Endothelial cell of umbilical vein (primary cell): Measurements from ENCODE around the gene MROH7. TPM values are rescaled to one million over a fixed set of nuclear protein-coding genes. Genes with fewer than 3 reads are reported as not detected.

Experiments
- BruUV-seq: library from RNA; stranded (reverse); fragments of 400-500 nt; replicated peaks from 2 replicates; lab custom pipeline; 2021; lab: Mats Ljungman, UMichigan
- CTCF ChIA-PET: fragments of 300-600, 350-600 bp; sonication (Branson Sonifier 250); formaldehyde crosslinking; loops from one replicate; lab custom pipeline; 2021; ENCODE audit warnings: antibody characterized with exemption, inconsistent platforms; lab: Charles Lee
- POLR2A ChIA-PET: fragments of 300-600, 350-600 bp; sonication (Branson Sonifier 250); formaldehyde crosslinking; loops from one replicate; lab custom pipeline; 2021; ENCODE audit warnings: antibody characterized with exemption, inconsistent platforms; lab: Charles Lee
- DNase-seq: peaks from one replicate; pipeline ENCODE4 v3.0.0-alpha.2; 2011; ENCODE audit warnings: low read depth, low spot score
- FAIRE-seq: peaks from 2 replicates; lab custom pipeline; 2011; peaks lifted over from hg19 to GRCh38; lab: Jason Lieb, UNC
- H2AFZ ChIP-seq: 2 replicates; pipeline ENCODE4 v1.6.0; 2012; ENCODE audit warnings: low read depth, low read length, control low read depth, inconsistent platforms
- H3K27ac ChIP-seq: 2 replicates; pipeline ENCODE4 v1.5.1; 2011; ENCODE audit warnings: low read depth, mild to moderate bottlenecking, control low read depth, low read length, moderate library complexity; ENCODE audit not compliant: insufficient read depth
- H3K27me3 ChIP-seq, 2 experiments: 2 replicates each; pipeline versions ENCODE4 v1.6.0 to v1.6.1; 2011; ENCODE audit warnings: low read length in 2 of 2, mixed read lengths in 1 of 2; ENCODE audit not compliant: control insufficient read depth in 2 of 2, insufficient read depth in 2 of 2
- H3K36me3 ChIP-seq, 2 experiments: 2 replicates in 1 of 2; 3 replicates in 1 of 2; pipeline ENCODE4 v1.5.1; 2011; ENCODE audit warnings: low read length in 2 of 2, mild to moderate bottlenecking in 1 of 2, moderate library complexity in 1 of 2; ENCODE audit not compliant: control insufficient read depth in 2 of 2, insufficient read depth in 2 of 2; ENCODE audit errors: extremely low read depth in 1 of 2
- H3K4me1 ChIP-seq: 3 replicates; pipeline ENCODE4 v1.5.1; 2011; ENCODE audit warnings: mild to moderate bottlenecking, low read length; ENCODE audit not compliant: control insufficient read depth, insufficient read depth; ENCODE audit errors: extremely low read depth
- H3K4me2 ChIP-seq: 2 replicates; pipeline ENCODE4 v1.6.1; 2011; ENCODE audit warnings: low read length, control low read depth, mixed read lengths; ENCODE audit not compliant: insufficient read depth
- H3K4me3 ChIP-seq, 3 experiments: fragments of 200-600 bp in 1 of 3; sonication (generic), shearing (Covaris generic) in 1 of 3; replicated peaks in 1 of 3; 2 replicates each; pipeline ENCODE4 v1.5.1; 2011 to 2016; ENCODE audit warnings: control low read depth in 3 of 3, low read length in 3 of 3, mild to moderate bottlenecking in 2 of 3, inconsistent platforms in 1 of 3, low read depth in 1 of 3, moderate library complexity in 1 of 3; ENCODE audit not compliant: insufficient read depth in 1 of 3
- H3K79me2 ChIP-seq: 2 replicates; pipeline ENCODE4 v1.6.0; 2012; ENCODE audit warnings: low read length, inconsistent platforms; ENCODE audit not compliant: control insufficient read depth, insufficient read depth
- H3K9ac ChIP-seq: replicated peaks from 2 replicates; pipeline ENCODE3; 2011; ENCODE audit warnings: low read length, control low read depth; ENCODE audit not compliant: insufficient read depth; ENCODE audit errors: extremely low read depth
- H3K9me1 ChIP-seq: replicated peaks from 3 replicates; pipeline ENCODE4 v1.6.0; 2011; ENCODE audit warnings: mild to moderate bottlenecking, low read length; ENCODE audit not compliant: control insufficient read depth, insufficient read depth; ENCODE audit errors: extremely low read depth
- H3K9me3 ChIP-seq: replicated peaks from 2 replicates; pipeline ENCODE4 v1.5.1; 2012; ENCODE audit warnings: low read length, inconsistent platforms; ENCODE audit not compliant: control insufficient read depth, insufficient read depth
- H4K20me1 ChIP-seq: replicated peaks from 2 replicates; pipeline ENCODE3; 2011; ENCODE audit warnings: mild to moderate bottlenecking, low read length; ENCODE audit not compliant: control insufficient read depth, insufficient read depth; ENCODE audit errors: extremely low read depth
- EZH2 ChIP-seq: IDR thresholded peaks from 2 replicates; pipeline ENCODE4 v1.6.1; 2012; ENCODE audit warnings: borderline replicate concordance, low read depth, mild to moderate bottlenecking, moderate library complexity, low read length, inconsistent platforms; ENCODE audit not compliant: severe bottlenecking
- FOS ChIP-seq: IDR thresholded peaks from 2 replicates; pipeline ENCODE4 v1.6.1; 2011; ENCODE audit warnings: mild to moderate bottlenecking, low read length, moderate library complexity, borderline replicate concordance; ENCODE audit not compliant: insufficient read depth
- GATA2 ChIP-seq: IDR thresholded peaks from 2 replicates; pipeline ENCODE4 v1.7.0; 2011; ENCODE audit warnings: low read depth, mild to moderate bottlenecking, moderate library complexity, mixed read lengths, low read length; ENCODE audit not compliant: insufficient read length, insufficient read depth
- JUN ChIP-seq: IDR thresholded peaks from 2 replicates; pipeline ENCODE4 v1.6.1; 2011; ENCODE audit warnings: borderline replicate concordance, low read depth; ENCODE audit not compliant: insufficient read length, insufficient read depth
- MAX ChIP-seq: IDR thresholded peaks from 2 replicates; pipeline ENCODE4 v1.6.1; 2011; ENCODE audit not compliant: insufficient read depth, insufficient read length
- MYC ChIP-seq: IDR thresholded peaks from one replicate; pipeline ENCODE4 v1.6.1; 2011; ENCODE audit warnings: mild to moderate bottlenecking, low read depth, low read length
- POLR2A ChIP-seq: IDR thresholded peaks from 2 replicates; pipeline ENCODE4 v1.6.1; 2012; ENCODE audit warnings: low read depth, mild to moderate bottlenecking, control low read depth, low read length
- POLR2AphosphoS5 ChIP-seq: IDR thresholded peaks from 2 replicates; pipeline ENCODE4 v1.6.1; 2012; ENCODE audit warnings: low read depth, mild to moderate bottlenecking, control low read depth, low read length, moderate library complexity; ENCODE audit not compliant: insufficient read depth
- dilution Hi-C: fragments of 300-500 bp; cut with MboI; formaldehyde crosslinking; loops from one replicate; pipeline ENCODE4 v1.15.0; 2019; ENCODE audit warnings: low sequenced_read_pairs; ENCODE audit not compliant: extremely low pct_ligation_motif_present
- intact Hi-C: fragments of 100-400 bp; cut with micrococcal nuclease; formaldehyde crosslinking; loops from one replicate; pipeline ENCODE4 v1.10.0; 2022
- polyA plus RNA-seq, 4 experiments: library from polyadenylated mRNA; depleted of rRNA in 3 of 4; stranded (reverse) in 3 of 4; unstranded in 1 of 4; fragments of >200 nt; gene quantifications; 2 replicates each; pipeline versions ENCODE4 v1.2.1 to v1.2.3, GENCODE V29; 2011 to 2012; ENCODE audit warnings: missing spikeins in 1 of 4
- total RNA-seq: library from RNA; stranded (reverse); gene quantifications from 2 replicates; pipeline ENCODE4 v1.2.3, GENCODE V29; 2021
- TF ChIP-seq, protein P1 (sequence below), 2 donors: IDR thresholded peaks; 1 replicate in 1 of 2; 2 replicates in 1 of 2; pipeline ENCODE4 v1.5.1; 2011; ENCODE audit warnings: low read length in 2 of 2, mild to moderate bottlenecking in 2 of 2, moderate library complexity in 2 of 2, control low read depth in 1 of 2, inconsistent platforms in 1 of 2, low read depth in 1 of 2; ENCODE audit not compliant: insufficient read depth in 1 of 2; ENCODE audit errors: extremely low read depth in 1 of 2

Gene MROH7
- total and polyA plus RNA-seq, 2 donors (not counting 3 experiments of a cell fraction or from before 2014, with no cell fraction given), result 0.06 to 0.24 TPM

DNA sequence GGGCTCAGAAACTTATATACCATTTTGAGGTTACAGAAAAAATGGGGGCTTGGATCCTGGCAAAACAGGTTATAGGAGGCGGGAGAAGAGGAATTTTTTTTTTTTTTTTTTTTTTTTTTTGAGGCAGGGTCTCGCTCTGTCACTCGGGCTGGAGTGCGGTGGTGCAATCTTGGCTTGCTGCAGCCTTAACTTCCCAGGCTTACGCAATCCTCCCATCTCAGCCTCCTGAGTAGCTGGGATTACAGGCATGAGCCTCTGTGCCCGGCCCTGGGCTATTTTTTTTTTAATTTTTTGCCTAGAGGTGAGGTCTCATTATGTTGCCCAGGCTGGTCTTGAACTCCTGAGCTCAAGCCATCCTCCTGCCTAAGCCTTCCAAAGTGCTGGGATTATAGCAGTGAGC lies 24.7 kb downstream of the MROH7 start:
- CTCF ChIA-PET, result interaction anchor here (0.6 kb wide), 1 partner anchor 114 kb away, joined by 3 read pairs; no protein-coding TSS in a partner anchor
- H3K4me1 ChIP-seq, result no peaks in the 10 kb centered on the region
- H3K27me3 ChIP-seq, result no peaks in the 10 kb centered on the region
- H2AFZ ChIP-seq, result no peak overlapping the region
- H3K36me3 ChIP-seq, result no peaks in the 10 kb centered on the region
- H3K4me3 ChIP-seq, result no peak overlapping the region
- no peaks in the 10 kb centered on the region for H4K20me1 ChIP-seq
- no peaks in the 10 kb centered on the region for H3K79me2 ChIP-seq
- FAIRE-seq, result no peak
- H3K9me3 ChIP-seq, result no peaks in the 10 kb centered on the region
- POLR2A ChIA-PET, result no interaction called here
- H3K9ac ChIP-seq, result no peak overlapping the region
- DNase-seq, result no peak
- intact Hi-C loops, result no loop called here
- dilution Hi-C loops, result no loop called here
- no peak overlapping the region for H3K27ac ChIP-seq
- BruUV-seq, result no TSS peak
- no peak overlapping the region for H3K4me2 ChIP-seq
- TF ChIP-seq, protein P1, sequence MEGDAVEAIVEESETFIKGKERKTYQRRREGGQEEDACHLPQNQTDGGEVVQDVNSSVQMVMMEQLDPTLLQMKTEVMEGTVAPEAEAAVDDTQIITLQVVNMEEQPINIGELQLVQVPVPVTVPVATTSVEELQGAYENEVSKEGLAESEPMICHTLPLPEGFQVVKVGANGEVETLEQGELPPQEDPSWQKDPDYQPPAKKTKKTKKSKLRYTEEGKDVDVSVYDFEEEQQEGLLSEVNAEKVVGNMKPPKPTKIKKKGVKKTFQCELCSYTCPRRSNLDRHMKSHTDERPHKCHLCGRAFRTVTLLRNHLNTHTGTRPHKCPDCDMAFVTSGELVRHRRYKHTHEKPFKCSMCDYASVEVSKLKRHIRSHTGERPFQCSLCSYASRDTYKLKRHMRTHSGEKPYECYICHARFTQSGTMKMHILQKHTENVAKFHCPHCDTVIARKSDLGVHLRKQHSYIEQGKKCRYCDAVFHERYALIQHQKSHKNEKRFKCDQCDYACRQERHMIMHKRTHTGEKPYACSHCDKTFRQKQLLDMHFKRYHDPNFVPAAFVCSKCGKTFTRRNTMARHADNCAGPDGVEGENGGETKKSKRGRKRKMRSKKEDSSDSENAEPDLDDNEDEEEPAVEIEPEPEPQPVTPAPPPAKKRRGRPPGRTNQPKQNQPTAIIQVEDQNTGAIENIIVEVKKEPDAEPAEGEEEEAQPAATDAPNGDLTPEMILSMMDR (IDR thresholded peaks at IDR 0.05; ENCODE audit: extremely low read depth in 1 of 2, insufficient read depth in 1 of 2, low read depth in 1 of 2, low read length in 2 of 2), result no peak
- TF ChIP-seq POLR2A (no peak), MAX (no peak), MYC (no peak), JUN (no peak), GATA2 (no peak), POLR2AphosphoS5 (no peak), FOS (no peak), EZH2 (no peak)
- H3K9me1 ChIP-seq, result no peaks in the 10 kb centered on the region
